ENCODE results near the gene CTDNEP1.

DNA sequence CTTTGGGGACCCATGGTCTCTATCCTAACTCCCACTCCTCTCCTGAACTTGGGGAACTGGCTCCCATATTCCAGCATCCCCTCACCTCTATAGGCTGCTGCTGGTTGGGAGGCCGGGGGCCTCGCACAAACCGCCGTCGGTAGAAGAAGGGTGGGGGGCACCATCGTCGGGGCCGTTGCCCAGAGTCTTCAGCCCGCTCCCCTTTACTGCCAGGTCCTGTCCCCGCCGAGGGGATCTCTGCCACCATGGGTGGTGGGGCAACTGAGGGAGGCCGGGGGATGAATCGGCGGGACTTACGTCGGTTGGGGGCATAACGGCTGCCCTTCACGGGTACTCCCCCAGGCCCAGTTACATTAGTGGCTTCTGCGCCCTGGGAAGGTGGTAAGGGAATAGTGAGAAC is 38.6 kb upstream of the CTDNEP1 start:
- TF ChIP-seq TARDBP (IDR thresholded peaks at IDR 0.05) (no peak), SUZ12 (IDR thresholded peaks at IDR 0.05) (no peak)

Measured in HEK293T (cell line).